Glomerular endothelial cell (primary cell): ENCODE measurements around the gene SOX15. TPM values are rescaled to one million over a fixed set of nuclear protein-coding genes. Genes with fewer than 3 reads are reported as not detected.
"Not testable (repeated sequence)": the region's sequence is repeated elsewhere in the genome, so short reads cannot be mapped to it uniquely, and the experiment has no call there.

Experiments
- DNase-seq: peaks from one replicate; pipeline ENCODE4 v3.0.0-alpha.2; 2011; ENCODE audit warnings: low read depth, low spot score; ENCODE audit errors: extremely low read depth
- total RNA-seq: library from RNA; depleted of rRNA; stranded (reverse); fragments of >200 nt; gene quantifications from 2 replicates; pipeline ENCODE4 v1.2.3, GENCODE V29; 2015

The SOX15 gene
- total RNA-seq, 1 donor from 2014 or later: not detected

DNA sequence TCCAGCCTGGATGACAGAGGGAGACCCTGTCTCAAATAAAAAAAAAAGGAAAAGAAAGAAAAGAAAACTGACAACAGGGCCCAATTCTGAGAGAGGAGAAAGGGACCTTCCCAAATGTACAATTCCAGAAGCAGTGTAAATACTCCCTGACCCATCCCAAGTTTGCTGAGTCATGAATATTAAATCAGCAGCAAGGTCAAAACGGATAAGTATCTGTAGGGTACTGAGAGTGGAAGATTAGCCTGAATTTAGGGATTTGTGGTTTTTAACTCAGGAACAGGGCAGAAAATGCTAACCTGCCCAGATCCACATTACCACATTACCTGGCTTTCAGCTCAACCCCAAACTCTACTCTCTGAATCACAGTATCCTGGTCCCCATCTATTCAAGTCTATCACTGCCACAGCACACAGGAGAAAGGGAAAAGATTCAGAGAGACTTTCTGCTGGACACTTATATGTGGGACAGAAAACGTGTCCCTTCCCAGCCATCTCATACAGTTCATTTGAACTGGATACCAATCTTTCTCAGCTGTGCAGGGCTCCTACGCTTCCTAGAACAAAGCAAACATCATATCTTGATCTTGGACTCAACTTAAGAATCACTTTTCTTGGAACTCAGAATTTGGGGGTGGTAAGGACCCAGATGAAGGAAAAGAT, 21.9 kb upstream of the SOX15 start:
- no peak for DNase-seq

DNA sequence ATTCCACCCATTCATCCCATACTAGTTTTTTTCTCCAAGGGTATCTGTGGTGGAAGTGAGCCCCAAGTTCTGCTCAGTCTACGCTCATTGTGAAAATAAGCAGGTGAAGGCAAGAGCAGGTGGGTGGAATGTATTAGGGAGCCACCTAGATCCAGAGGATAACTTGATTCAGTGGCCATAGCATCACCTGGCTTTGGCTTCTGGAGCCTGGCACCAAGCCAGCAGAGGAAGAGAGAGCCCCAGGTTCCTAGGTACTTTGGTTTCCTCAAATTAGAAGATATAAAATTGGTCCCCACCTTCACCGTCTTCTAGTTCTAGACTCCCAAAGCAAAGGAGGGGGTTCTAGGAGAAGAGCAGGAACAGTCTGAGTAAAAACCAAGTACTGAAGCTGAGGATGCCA, 20.7 kb upstream of the SOX15 start:
- DNase-seq: no peak

DNA sequence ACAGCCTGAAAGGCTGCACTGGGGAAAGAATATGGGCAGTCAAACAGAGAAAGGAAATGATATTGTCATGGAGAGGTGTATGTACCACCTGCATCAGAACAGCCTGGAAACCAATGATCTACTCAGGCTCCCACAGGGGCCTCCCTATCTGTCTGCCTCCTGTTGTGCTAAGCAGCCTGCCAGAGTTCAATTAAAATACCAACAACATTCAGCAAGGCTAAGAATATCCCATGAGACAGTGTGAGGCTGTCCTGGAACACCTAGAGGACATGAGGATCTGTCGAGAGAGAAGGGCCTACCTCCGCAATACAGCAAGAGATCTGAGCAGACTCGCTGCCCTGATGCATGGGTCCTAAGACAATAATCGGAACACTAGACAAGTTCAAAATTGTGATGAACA, 16.4 kb upstream of the SOX15 start:
- no peak for DNase-seq

DNA sequence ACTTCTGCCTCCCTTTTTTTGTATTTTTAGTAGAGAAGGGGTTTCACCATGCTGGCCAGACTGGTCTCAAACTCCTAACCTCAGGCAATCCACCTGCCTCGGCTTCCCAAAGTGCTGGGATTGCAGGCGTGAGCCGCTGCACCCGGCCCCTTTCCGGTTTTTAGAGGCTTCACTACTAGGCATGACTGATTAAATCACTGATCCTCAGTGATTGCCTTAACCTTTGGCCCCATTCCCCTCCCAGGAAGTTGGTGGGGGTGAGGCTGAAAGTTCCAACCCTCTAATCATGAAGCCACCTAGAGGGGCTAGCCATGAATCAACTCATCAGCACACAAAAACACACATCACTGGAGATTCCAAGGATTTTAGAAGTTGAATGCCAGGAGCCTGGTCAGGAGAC, 7.7 kb upstream of the SOX15 start:
- DNase-seq: not testable (repeated sequence)

DNA sequence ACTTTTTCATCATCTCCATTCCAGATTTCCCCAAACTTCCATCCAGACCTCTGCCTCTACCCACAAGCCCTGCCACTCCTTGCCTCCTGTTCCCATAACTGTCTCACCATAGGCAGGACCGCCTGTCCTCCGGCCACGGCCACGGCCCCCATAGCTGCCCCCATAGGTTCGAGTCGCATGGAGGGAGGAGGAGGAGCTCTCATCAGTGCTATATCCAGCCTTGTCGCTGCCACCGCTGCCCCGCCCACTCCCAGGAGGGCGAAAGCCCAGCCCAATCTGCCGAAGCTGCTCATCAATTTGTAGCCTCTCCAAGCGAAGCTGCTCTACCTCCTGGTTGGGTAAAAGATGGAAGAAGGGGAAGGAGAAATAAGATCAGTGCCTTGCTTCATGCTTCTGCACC, 3.4 kb upstream of the SOX15 start:
- DNase-seq: no peak

DNA sequence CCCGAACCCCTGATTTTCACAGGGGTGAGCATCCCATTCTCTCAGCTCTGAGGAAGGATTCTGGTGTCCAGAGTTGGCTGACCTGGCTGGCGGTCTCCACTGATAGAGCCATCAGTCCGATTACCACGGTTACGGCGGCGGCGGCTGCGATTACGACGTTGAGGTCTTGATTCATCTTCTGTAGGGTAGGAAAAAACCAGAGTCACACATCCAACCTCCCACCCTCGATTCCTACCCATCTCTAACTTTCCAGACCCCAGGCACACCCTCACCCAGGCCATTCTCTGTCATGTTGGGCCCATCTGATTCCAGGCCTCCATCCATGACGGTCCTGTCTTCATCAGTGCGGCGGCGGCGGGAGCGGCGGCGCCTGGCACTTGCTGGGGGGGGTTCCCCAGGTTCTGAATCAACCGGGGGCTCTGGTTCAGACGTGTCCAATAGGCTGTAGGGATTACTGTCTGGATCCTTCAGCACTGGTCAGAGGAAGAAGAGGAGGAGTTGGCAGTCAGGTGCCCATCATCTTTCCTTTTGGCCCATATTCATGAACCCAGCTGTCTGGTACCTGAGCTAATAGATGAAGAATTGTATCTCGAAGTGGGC, 2.6 kb upstream of the SOX15 start:
- DNase-seq: no peak

DNA sequence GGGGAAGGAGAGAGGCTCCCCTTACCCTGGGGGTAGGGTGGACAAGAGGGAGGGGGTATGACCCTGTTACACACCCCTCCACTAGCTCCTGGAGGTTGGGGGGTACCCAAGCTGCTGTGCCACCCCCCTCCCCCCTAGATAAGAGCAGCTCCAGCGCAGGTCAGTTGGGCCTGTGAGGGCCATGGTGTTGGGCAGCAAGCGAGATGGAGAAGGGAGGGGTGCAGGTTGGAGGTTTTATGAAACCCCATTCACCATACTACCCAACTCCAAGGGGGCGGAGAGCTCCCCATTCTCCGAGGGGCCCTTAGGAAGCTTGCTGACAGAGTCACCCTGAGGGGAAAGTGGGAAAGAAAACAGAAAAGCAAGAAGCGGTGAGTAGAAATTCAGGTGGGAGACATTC, 1.7 kb upstream of the SOX15 start:
- DNase-seq: no peak

DNA sequence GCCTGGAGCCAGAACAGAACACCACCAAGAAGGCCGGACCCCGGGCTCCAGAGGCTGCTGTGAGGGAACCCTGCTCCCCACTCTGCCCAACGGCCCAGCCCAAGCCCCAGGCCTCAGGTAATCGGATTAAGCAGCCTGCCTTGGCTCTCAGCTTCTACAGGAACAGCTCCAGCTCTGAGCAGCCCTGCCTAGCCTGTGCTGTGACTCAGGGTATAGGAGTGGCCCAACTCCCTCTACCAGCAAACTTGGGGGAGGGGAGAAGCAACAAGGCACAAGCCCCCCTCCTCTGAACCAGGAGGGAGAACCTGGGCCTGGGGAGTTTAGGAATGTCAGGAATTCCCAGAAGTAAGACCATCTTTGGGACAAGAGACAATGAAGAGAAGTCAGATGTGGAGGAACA, 849 bp upstream of the SOX15 start:
- no peak for DNase-seq

DNA sequence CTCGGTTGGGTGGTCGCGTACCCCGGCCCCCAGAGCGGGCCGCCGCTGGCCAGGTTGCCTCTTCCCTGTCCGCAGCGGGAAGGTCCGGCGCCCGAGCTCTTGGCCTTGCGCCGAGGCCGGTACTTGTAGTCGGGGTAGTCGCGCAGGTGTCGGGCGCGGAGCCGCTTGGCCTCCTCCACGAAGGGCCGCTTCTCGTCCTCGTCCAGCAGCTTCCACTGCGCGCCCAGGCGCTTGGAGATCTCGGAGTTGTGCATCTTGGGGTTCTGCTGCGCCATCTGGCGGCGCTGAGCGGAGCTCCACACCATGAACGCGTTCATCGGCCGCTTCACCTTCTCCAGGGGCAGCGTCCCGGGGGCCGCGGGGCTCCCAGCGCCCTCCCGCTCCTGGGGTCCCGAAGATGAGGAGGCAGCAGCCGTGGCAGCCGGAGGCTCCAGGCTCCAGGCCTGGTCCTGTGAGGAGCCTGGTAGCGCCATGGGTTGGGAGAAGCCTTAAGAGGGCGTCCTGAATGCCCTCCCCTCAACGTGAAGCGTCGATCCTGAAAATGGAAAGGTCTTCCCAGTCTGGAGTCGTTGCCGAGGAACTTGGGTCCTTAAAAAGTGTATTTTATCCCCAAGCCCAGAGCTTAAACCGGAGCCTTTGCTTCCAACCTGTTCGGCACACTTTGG, 558 bp downstream of the SOX15 start:
- peak; percentile 55 for DNase-seq

DNA sequence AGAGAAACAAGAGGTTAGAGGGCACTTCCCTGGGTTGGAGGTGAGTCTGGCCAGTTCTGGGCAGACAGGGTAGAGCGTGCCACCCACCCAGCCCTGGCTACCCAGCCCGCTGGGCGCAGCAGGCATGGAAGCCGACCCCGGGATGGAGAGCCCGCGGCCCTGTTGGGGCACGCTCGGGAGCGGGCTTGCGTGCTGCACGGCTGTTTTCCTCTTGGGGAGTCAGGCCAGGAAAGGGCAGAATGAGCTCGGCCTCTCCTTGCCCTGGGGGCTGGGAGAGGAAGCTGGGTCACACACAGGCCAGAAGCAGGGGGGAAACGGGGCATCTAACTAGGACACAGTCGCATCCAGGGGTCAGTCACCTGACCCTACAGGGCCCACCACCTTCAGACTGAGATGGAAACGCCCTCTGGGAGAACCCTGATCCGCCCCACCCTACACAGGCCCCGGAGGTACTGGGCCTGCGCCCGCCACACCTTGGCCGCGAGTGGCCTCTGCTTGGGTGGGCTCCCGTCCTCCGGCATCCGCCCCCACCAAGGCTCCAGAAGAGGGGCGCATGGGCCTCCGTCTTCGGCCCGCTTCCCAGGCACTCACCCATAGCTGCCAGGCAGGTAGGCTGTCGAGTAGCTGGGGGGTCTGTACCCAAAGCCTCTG, 1.2 kb downstream of the SOX15 start:
- DNase-seq: no peak

DNA sequence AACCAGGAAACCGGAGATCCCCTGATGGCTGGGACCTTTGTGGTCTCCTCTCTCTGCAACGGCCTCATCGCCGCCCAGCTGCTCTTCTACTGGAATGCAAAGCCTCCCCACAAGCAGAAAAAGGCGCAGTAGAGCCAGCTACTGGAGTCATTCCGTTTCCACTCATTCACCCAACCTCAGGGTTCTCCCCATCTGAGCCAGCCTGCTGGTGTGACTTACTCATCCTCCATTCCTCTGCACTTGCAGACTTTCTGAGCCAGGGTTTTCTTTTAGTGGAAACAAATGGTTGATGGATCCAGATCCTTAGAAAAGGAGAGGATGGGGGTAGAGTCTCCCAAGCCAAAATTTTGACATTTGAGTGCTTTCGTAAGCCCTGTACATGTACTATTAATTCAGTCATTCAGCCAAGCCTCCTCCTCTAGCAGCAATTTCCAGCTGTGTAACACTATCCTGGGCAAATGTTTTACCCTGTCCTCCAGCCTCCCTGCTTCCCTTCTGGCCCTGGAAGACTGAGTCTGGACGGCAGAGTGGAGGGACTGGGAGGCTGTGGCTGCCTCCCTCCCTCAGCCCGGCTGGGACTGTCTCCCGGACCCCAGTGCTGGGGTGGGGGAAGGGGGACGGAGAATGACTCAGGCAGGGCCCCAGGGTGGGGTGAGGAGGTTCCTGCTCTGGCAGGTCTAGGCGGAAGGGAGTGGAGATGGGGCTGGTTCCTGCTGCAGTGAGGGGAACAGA, 2.3 kb downstream of the SOX15 start:
- DNase-seq: no peak

DNA sequence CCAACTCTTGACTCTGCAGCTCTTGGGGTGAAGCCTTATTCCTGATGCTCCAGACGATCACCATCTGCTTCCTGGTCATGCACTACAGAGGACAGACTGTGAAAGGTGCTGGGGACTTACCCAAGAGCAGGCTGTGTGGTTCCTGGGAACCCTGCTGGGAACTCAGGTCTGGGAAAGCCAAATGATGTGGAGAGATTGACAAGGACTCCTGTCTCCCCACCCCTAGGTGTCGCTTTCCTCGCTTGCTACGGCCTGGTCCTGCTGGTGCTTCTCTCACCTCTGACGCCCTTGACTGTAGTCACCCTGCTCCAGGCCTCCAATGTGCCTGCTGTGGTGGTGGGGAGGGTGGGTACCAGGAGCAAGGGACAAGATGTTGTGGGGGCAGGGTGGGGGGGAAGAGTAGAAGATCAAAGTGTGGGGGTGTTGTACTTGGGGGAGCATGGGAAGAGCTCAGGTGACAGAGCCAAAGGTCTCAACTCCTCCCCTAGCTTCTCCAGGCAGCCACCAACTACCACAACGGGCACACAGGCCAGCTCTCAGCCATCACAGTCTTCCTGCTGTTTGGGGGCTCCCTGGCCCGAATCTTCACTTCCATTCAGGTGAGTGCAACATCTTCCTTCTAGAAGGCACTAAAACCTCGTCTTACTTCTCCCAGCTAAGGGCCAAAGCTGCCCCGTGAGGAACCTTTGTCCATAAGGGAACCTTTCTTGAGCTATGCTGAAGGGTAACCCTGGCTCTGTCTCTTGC, 3.0 kb downstream of the SOX15 start:
- DNase-seq: no peak

DNA sequence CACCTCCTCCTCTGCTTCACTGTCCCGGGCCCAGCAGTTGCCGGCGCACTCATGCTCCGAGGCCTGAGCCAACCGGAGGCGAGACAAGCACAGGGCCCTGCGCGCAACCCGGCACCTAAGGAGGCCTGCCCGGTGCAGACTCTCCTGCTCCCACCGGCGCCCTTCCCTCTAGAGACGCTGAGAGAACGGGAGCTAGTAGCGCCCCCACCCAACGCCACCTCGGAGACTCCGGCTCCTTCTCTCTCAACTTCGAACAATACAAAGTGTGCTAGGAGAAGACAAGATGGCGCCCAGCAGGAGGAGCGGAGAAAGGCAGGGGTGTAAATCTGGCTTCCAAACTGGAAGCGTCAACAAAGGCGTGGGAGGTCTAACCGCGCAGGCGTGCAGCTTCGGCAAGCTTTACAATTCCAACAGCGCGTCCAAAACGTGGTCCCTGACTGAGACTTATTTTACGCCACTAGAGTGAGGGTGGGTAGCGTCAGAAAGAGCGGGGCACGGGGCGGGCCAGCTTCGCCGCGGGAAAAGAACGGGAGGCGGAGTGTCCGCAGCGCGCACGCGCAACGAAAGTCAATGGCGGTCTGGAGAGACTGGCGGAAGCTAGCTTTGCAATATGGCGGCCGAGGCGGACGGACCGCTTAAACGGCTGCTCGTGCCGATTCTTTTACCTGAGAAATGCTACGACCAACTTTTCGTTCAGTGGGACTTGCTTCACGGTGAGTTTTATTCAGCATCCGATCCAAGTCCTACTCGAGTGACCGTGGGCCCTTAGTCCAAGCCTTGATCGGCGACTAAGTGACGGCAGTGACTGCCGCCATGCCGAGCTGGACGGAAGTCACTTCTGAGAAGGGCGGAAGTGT, 6.4 kb downstream of the SOX15 start, which contains the start of gene MPDU1:
Gene MPDU1, plus strand, starts transcription at position 600 of the 857 bp plus-strand sequence. Its CDS starts 11 bp downstream, at position 611.
- peak; percentile 86 for DNase-seq

DNA sequence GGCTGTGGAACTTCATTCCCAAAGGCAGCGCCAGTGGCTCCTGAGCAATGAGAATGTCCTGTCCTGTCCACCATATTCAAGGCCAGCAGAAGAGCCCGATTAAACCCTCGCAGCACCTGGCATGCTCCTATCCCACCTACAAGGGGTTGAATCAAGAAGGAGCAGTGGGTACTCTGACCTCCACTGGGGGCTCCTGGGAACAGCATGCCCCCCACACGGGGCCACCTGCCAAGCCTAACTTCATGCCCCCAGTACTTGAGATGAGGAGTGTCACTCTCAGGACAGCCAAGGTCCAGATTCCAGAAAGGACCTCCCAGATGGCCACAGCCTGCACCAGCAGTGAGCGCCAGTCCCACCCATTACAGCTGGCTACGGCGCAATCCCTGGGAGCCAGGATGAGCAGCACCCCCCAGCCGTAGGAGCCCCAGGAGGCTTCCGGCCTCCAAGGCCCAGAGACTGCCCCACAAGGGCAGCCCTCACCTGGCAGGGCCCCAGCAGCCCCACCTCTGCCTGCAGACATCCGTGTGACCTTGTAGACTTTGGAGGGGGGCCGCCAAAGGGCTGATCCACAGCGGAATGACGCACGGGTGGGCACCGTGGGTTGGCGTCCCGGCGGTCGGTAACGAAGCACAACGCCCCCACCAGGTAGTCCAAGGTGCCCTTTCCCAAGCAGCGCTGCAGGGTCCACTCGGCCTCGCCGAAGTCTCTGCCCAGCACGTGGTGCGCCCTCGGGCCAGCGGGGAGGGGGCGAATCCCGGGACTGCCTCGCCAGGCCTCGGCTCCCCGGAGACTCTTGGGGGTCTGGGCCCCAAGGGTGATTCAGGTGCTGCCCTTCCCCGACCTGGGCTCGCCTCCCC, 7.3 kb downstream of the SOX15 start:
- DNase-seq: no peak

DNA sequence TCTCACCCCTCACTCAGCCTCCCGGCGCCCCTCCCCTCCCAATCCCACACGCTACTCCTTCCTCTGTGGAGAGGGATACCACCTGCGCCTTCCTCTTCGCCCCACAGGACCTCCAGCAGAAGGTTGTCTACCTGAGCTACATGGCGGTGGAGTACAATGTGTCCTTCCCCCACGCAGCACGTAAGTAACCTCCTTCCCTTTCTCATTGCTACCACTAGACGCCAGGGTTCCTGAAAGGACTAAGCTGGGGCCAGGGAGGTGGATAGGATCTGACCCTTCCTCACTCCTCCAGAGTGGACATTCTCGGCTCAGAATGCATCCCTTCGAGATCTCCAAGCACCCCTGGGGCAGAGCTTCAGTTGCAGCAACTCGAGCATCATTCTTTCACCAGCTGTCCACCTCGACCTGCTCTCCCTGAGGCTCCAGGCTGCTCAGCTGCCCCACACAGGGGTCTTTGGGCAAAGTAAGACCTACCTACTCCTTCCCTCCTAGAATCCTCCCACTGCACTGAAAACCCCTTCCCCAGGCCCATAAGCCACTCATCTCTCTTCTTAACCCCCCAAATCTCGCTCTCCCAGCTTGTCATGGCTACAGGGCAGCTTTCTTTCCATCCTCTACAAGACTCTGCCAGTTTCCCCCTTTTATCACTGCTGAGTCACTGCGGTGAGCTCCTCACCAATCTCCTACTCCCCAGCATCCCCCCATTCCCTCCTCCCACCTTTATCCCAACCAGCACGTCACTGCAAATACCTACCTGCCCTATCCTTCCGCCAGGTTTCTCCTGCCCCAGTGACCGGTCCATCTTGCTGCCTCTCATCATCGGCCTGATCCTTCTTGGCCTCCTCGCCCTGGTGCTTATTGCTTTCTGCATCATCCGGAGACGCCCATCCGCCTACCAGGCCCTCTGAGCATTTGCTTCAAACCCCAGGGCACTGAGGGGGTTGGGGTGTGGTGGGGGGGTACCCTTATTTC, 9.0 kb downstream of the SOX15 start:
- DNase-seq: no peak

DNA sequence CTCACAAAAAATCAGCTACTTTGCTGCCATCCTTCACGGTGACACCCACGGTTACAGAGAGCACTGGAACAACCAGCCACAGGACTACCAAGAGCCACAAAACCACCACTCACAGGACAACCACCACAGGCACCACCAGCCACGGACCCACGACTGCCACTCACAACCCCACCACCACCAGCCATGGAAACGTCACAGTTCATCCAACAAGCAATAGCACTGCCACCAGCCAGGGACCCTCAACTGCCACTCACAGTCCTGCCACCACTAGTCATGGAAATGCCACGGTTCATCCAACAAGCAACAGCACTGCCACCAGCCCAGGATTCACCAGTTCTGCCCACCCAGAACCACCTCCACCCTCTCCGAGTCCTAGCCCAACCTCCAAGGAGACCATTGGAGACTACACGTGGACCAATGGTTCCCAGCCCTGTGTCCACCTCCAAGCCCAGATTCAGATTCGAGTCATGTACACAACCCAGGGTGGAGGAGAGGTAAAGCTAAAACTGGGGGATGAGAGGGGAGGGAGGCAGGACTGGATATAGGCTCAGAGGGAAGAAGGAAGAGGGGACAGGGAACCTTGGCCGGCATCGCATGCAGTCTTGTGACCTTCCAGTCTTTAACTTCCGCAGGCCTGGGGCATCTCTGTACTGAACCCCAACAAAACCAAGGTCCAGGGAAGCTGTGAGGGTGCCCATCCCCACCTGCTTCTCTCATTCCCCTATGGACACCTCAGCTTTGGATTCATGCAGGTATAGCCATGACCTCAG, 9.9 kb downstream of the SOX15 start:
- no peak for DNase-seq
